Measurements from ENCODE around the gene NLGN1. TPM values are rescaled to one million over a fixed set of nuclear protein-coding genes. Genes with fewer than 3 reads are reported as not detected.

The NLGN1 gene
- total and polyA plus RNA-seq, 2 of the 13 experiments (the other 11 are each of a cell fraction or from before 2014, with no cell fraction given) = not detected

DNA sequence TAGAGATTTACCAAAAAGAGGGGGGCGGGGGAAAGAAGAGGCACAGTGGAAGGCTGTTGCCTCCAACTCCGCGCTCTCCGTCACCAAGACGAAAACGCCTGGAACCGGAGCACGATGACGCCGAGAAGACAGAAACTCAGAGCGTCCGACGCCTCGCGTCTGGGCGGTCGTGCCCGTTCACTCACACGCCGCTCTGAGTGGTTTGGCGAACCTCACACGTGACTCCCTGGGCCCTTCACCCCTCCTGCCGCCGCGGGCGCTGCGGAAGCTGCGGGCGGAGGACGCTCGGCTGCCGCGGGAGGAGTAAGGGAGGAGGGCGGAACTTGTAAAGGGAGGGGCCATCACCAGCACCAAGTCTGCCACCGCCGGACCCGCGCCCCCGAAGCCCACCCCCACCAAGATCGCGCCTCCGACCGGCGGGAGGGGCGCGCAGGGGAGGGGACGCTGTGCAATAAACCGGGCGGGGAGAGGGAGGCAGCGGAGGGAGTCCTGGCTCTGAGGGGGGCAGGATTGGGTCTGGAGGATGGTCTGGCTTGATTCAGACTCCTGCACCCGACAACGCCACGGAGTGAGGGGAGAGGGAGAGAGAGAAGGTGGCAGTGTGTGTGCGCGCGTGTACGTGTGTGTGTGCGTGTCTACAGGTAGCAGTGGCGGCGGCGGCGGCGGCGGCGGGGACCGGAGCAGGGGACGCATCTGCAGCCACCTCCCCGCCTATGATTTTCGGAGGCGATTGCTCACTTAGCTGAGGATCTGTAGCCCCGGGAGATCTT lies 1.9 kb upstream of the NLGN1 start:
- Histone ChIP-seq H3K27me3 (ENCODE audit: control insufficient read depth in 1 of 2, insufficient read depth in 2 of 2, low read length in 2 of 2) (peaks cover 0 to 21% of the 10 kb centered on the region in 2 experiments; a peak in 2 of 5 replicates), H2AFZ (ENCODE audit: low read length) (no peak overlapping the region), H3K9me3 (ENCODE audit: low read length) (no peaks in the 10 kb centered on the region), H3K36me3 (replicated peaks in 1 of 2; ENCODE audit: control insufficient read depth in 1 of 2, insufficient read depth in 2 of 2, low read length in 2 of 2) (no peaks in the 10 kb centered on the region), H3K4me1 (ENCODE audit: insufficient read depth, low read length) (no peaks in the 10 kb centered on the region), H3K79me2 (ENCODE audit: insufficient read depth, low read length) (no peaks in the 10 kb centered on the region), H3K4me2 (ENCODE audit: low read depth, low read length) (no peak overlapping the region), H4K20me1 (ENCODE audit: insufficient read depth, low read length) (no peaks in the 10 kb centered on the region), H3K27ac (ENCODE audit: extremely low read length, insufficient read depth, low read length) (no peak overlapping the region), H3K4me3 (replicated peaks in 1 of 3; ENCODE audit: insufficient read depth in 1 of 3, low read depth in 2 of 3, low read length in 3 of 3) (no peak overlapping the region), H3K9ac (ENCODE audit: insufficient read depth, low read depth, low read length) (no peak overlapping the region)
- WGBS (ENCODE audit: low lambda C conversion rate) = 64% methylated on average over 71 of the region's 71 CpGs
- FAIRE-seq = no peak
- no TSS peak for BruUV-seq (replicated peaks)
- ChIA-PET POLR2A (no interaction called here), CTCF (ENCODE audit: low intra/inter-chr PET ratio, low total read pairs) (no interaction called here)
- intact Hi-C loops (cut with micrococcal nuclease; ENCODE audit: unreplicated experiment) (no loop called here), in situ Hi-C loops (cut with HindIII; ENCODE audit: extremely low pct_ligation_motif_present, low pct_unique_long_range_greater_than_20kb) (no loop called here)
- ATAC-seq = no peak
- TF ChIP-seq SKI (IDR thresholded peaks at IDR 0.05; ENCODE audit: partially characterized antibody) (no peak), FOXP1 (IDR thresholded peaks at IDR 0.05) (no peak), FOXP1 (CRISPR knock-in tag; IDR thresholded peaks at IDR 0.05) (no peak), ZNF670 (CRISPR knock-in tag; IDR thresholded peaks at IDR 0.05; ENCODE audit: borderline replicate concordance) (no peak), MAFG (CRISPR knock-in tag; IDR thresholded peaks at IDR 0.05) (no peak), KDM5A (IDR thresholded peaks at IDR 0.05; ENCODE audit: borderline replicate concordance, low read length) (no peak), CHD4 (IDR thresholded peaks at IDR 0.05; ENCODE audit: borderline replicate concordance, low read length) (no peak), ZNF292 (CRISPR knock-in tag; IDR thresholded peaks at IDR 0.05; ENCODE audit: borderline replicate concordance, low read depth) (no peak), IRX3 (CRISPR knock-in tag; IDR thresholded peaks at IDR 0.05; ENCODE audit: borderline replicate concordance, low read depth) (no peak), MBD4 (IDR thresholded peaks at IDR 0.05; ENCODE audit: borderline replicate concordance, low read length) (no peak), ZNF891 (CRISPR knock-in tag; IDR thresholded peaks at IDR 0.05) (no peak)
- DNase-seq (ENCODE audit: low spot score) = no peak
